A549 (cell line): Measurements from ENCODE around the gene OBSL1.

Experiments used
- CHD2 ChIP-seq: fragments of 150-350 bp; IDR thresholded peaks from 2 replicates; pipeline ENCODE4 v1.6.1; 2014; ENCODE audit warnings: low read length; ENCODE audit not compliant: partially characterized antibody
- MAZ ChIP-seq: fragments of 150-350 bp; IDR thresholded peaks from 2 replicates; pipeline ENCODE4 v1.6.1; 2014; ENCODE audit warnings: antibody characterized with exemption, low read depth, low read length, borderline replicate concordance
- POLR2A ChIP-seq: IDR thresholded peaks from 2 replicates; pipeline ENCODE4 v1.6.1; 2012; ENCODE audit warnings: mild to moderate bottlenecking, low read length
- POLR2AphosphoS2 ChIP-seq: conservative IDR thresholded peaks from 2 replicates; pipeline ENCODE4 v1.6.1; 2012; ENCODE audit warnings: low read length, improper control_type of control experiment, inconsistent platforms
- SMC3 ChIP-seq: fragments of >200 bp; sonication (Bioruptor Twin); formaldehyde crosslinking; IDR thresholded peaks from 3 replicates; pipeline ENCODE4 v1.6.1; 2018; ENCODE audit warnings: inconsistent platforms
- TF ChIP-seq, protein P1 (sequence below): fragments of >200 bp; sonication (Bioruptor Twin); formaldehyde crosslinking; IDR thresholded peaks from 3 replicates; pipeline ENCODE4 v1.5.1; 2016

DNA sequence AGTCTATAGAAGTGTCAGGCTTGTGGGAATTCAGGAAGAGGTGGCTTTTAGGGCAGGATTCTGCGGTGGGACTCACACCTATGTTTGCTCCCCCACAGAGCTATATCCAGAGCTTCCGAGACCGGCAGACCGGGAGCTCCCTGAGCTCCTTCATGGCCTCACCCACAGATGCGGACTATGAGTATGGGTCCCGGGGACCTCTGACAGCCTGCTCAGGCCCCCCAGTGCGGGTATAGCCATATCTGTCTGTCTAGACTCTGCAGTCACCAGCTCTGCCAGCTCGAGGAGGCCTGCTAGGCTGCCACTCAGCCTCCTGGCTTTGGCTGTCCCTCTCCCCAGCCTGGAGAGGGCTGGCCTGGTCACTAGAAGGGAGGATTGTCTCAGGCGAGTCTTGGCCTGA, 21.7 kb downstream of the OBSL1 start:
- TF ChIP-seq CHD2 (no peak), POLR2A (no peak), SMC3 (no peak), MAZ (no peak), POLR2AphosphoS2 (no peak)
- TF ChIP-seq, protein P1, sequence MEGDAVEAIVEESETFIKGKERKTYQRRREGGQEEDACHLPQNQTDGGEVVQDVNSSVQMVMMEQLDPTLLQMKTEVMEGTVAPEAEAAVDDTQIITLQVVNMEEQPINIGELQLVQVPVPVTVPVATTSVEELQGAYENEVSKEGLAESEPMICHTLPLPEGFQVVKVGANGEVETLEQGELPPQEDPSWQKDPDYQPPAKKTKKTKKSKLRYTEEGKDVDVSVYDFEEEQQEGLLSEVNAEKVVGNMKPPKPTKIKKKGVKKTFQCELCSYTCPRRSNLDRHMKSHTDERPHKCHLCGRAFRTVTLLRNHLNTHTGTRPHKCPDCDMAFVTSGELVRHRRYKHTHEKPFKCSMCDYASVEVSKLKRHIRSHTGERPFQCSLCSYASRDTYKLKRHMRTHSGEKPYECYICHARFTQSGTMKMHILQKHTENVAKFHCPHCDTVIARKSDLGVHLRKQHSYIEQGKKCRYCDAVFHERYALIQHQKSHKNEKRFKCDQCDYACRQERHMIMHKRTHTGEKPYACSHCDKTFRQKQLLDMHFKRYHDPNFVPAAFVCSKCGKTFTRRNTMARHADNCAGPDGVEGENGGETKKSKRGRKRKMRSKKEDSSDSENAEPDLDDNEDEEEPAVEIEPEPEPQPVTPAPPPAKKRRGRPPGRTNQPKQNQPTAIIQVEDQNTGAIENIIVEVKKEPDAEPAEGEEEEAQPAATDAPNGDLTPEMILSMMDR = no peak
